Measurements from ENCODE around the gene TTC3.

DNA sequence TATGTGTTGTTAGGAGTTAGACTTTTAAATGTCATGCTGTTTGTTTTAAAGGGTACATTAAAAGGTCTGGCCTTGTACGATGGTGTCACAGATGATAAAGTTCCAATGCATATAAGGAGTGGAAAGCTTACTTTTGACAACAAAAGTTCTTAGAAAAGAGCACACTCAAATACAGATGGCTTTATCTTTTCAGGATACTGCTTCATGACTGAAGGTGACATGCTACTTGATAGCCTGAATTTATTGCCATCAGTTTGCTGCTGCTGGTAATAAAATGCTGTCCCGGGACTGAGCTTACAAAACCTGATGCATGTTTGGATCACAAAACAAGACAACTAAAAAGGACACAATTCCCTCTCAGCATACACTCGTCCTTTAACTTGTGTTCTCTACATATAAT, 84.9 kb downstream of the TTC3 start:
- TF ChIP-seq, protein P1, sequence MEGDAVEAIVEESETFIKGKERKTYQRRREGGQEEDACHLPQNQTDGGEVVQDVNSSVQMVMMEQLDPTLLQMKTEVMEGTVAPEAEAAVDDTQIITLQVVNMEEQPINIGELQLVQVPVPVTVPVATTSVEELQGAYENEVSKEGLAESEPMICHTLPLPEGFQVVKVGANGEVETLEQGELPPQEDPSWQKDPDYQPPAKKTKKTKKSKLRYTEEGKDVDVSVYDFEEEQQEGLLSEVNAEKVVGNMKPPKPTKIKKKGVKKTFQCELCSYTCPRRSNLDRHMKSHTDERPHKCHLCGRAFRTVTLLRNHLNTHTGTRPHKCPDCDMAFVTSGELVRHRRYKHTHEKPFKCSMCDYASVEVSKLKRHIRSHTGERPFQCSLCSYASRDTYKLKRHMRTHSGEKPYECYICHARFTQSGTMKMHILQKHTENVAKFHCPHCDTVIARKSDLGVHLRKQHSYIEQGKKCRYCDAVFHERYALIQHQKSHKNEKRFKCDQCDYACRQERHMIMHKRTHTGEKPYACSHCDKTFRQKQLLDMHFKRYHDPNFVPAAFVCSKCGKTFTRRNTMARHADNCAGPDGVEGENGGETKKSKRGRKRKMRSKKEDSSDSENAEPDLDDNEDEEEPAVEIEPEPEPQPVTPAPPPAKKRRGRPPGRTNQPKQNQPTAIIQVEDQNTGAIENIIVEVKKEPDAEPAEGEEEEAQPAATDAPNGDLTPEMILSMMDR (conservative IDR thresholded peaks at IDR 0.05; ENCODE audit: low read length) = no peak
- no peak for TF ChIP-seq EZH2phosphoT487 (IDR thresholded peaks at IDR 0.05; ENCODE audit: borderline replicate concordance)
